Medulla oblongata (tissue), 1 donor: ENCODE data around the gene TSPO.
"Not testable (repeated sequence)": the region's sequence is repeated elsewhere in the genome, so short reads cannot be mapped to it uniquely, and the experiment has no call there.

Source experiments
- DNase-seq: peaks from one replicate; pipeline ENCODE4 v3.0.0-alpha.2; 2015; ENCODE audit errors: extremely low spot score

Gene TSPO

DNA sequence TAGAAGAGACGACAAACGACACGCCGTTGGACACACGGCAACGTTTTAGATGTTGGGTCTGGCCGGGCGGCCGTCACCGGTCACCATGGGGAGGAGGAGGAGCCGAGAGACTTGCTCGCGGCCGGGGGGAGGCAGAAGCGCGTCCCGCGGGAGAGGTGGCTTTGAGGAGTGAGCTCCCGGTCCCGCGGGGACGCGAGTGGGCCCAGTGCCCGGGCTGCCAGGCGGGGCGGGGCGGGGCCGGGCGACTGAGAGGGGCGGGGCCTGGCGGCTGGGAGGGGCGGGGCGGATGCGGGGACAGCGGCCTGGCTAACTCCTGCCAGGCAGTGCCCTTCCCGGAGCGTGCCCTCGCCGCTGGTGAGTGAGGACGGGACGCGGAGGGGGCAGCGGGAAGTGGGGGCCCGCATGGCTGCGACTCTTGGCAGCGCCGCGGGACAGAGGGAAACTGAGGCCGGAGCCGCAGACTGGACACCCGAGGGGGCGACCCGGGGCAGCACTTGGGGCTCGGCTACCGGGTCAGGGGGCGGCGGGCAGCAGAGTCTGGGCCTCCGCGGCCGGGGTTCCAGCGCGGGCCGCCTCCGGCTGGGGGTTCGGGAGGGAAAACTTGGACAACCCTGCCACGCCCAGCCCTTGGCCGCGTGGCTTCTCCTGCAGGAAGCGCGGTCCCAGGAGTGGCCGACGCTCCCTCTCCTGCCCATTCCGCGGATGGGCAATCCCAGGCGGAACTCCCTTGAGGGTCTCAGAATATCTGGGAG is at the start of gene TSPO:
Gene TSPO (plus strand): TSS at position 309 of the 752 bp plus-strand sequence. CDS start 7,680 bp downstream, outside the sequence.
- peak; percentile 83 for DNase-seq

GRCh38 chr22:43104056-43104625 is 47.2 kb upstream of the TSPO start:
- not testable (repeated sequence) for DNase-seq

DNA sequence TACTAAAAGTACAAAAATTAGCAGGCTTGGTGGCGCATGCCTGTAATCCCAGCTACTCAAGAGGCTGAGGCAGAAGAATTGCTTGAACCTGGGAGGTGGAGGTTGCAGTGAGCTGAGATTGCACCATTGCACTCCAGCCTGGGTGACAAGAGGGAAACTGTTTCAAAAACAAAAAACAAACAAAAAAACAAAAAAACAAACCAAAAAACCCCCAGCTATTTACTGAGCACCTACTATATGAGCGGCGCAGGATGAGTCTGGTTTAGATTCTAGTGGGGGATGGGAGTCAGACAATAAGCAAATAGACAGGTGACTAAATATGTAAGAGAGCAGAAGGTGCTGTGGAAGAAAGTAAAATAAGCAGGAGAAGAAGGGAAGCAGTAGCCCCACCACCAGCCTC is 46.4 kb upstream of the TSPO start:
- not testable (repeated sequence) for DNase-seq

DNA sequence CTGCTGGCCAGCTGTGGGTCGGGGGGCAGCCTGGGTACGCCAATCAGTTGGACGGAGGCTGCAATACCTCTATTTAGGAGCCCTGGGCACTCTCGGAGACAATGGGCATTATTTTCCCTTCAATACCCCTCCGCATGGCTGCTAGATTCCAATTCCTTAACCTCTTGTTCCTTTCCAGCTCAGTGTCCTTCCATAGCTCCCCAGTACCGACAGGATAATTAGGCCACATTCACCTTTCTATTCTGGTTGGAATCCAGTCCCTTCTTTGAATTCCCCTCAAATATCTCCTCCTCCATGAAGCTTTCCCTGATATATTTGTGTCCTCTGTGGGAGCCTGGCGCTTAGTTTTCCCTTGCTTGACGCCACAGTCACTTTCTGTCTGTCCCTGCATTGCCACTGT is 45.1 kb upstream of the TSPO start:
- DNase-seq = no peak

DNA sequence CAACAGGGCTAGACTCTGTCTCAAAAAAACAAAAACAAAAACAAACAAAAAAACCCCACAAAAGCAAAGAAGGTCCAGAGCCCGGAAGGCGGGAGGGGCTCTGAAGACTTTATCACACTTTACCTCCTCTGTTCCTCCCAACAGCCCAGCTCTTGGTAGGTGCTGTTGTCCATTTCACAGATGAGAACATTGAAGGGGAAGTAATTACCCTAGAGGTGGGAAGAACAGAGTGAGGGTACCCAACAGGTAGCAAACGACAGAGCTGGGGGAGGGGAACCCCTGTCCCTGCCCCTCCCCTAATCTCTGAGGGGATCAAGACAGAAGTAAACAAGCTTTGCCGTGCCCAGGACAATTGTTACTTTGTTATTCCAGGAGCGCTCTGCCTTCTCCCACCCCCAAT is 41.8 kb upstream of the TSPO start:
- no peak for DNase-seq

- no peak for DNase-seq
Observed at GRCh38 chr22:43109921-43110443, 41.4 kb upstream of the TSPO start.

- DNase-seq = peak; percentile 16
Observed at GRCh38 chr22:43110444-43110926, 40.9 kb upstream of the TSPO start, which contains the start of gene BIK. Gene BIK (plus strand): TSS chr22:43110750. CDS start chr22:43124023, 13,273 bp downstream.

DNA sequence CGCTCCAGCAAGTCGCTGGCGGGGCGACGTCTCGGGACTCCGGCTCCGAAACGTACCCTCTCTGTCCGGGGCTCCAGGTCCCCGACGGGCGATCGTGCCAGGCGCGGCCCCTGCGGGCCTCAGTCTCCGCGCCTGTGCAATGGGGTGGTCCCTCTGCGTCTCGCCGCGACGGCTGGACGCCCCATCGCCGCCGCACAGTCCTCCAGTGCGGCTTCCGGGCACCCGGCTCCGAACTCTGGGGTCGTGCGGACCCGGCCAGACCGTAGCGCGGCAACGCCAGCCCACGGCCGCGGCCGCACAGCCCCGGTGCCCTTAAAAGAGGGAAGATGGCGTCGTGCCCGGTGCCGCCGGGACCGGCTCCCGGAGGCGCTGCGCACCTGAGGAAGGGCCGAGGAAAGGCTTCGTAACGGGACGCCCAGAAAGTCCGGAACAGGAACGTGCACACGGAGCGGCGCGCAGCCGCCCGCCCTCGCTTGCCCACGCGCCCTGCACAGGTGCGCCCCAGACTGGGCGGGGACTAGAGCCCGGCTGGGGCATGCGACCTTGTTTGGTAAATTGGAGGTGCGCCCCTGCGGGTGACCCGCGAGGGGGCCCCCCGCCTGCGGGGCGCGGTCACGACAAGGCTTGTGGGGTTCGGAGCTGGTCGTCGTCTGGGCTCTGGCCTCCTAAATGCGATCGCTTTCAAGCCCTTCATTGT is 40.3 kb upstream of the TSPO start:
- DNase-seq = no peak

- DNase-seq = no peak
Observed at GRCh38 chr22:43113526-43114251, 37.7 kb upstream of the TSPO start.

- no peak for DNase-seq
Observed at GRCh38 chr22:43114958-43115357, 36.4 kb upstream of the TSPO start.

- DNase-seq = no peak
Observed at GRCh38 chr22:43116932-43117331, 34.4 kb upstream of the TSPO start.

DNA sequence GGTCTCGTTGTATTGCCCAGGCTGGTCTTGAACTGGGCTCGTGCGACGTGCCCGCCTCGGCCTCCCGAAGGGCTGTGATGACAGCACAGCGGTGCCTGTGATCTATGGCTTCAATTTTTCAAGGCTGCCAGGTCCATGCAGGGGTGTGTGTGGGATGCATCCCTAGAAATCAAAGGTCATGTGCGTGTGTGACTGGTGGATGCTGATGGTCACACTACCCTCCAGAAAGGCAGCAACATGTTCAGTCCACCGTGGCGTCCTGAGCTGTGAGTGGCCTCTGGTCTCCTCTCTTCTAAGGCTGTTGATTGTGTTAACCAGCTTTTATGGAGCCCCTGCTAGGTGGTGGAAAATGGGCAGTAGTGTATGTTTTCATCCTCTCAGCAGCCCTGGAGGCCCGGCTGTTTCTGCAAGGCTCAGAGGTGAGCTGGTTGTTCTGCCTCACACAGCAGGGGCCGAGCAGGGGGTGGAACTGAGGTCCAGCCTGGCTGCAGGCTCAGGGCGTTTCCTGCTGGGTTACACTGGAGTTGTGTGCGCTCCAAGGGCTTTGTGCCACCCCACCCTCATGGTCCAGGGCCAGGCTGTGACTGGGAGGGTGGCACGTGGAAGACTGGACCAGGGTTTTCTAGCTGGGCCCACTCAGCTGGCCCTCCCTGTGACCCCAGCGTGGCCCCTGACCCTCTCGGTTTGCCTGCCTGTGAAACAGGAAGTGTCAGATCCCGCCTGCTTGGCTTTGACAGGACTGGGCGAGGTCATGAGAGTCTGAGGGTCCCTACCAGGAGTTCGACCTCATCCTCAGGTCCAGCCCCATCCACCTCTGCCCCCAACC is 33.1 kb upstream of the TSPO start:
- DNase-seq = no peak

- no peak for DNase-seq
Observed at GRCh38 chr22:43118953-43119458, 32.4 kb upstream of the TSPO start.

DNA sequence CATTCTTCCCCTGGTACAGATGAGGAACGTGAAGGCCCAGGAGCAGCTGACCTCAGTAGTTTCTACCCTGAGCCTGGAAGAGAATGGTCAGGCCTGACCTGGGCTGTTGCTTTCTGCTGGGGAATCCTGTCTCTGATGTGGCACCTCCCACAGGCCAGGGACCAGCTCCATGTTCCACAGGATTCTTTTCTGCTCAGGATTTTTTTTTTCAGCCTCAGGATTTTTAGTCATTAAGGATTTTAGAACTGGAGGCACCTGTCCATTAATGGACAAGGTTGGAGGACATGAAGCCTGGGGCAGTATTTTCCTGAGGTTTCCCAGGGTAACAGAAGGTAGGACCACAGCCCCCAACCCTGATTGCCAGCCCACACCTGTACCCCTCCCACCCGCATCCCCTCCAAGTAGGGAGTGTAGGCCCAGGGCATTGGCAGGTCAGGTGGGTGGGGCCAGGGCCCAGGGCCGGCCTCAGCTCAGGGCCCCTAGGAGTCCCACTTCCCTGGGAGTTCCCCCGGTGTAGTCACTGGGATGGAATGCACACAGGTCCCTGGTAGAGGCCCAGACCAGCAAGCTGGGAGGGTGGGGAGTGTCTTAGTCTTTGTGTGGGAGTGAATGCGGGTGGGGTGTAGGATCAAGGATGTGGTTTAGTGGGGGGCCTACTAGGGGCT is 24.7 kb upstream of the TSPO start:
- no peak for DNase-seq

DNA sequence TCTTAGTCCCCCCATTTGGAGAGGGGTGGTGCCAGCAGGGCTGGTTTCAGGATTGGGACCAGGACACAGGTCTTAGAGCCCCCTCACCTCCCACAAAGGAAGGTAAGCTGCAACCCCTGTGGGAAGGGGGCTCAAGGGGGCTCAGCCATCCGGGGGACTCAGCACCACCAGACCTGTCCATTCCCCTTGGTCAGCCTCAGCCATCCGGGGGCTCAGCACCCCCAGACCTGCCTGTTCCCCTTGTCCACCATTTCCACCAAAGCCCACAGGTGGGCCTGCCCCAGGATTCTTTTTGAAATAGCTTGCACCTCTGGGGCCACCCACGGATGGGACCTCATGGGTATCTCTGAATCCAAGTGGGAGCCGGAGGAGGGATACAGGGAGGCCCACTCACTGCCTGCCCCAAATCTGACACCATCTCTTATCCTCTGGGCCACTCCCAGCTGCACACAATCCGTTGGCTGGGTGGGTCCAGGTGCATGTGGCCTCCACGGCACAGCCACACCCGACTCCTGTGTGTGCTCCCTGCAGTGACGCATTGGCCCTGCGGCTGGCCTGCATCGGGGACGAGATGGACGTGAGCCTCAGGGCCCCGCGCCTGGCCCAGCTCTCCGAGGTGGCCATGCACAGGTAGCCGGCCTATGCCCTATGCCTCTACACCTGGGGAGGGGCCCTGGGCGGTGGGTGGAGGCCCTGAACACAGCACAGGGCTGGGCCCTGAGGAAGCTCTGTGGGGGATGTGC is 24.0 kb upstream of the TSPO start:
- DNase-seq = no peak

DNA sequence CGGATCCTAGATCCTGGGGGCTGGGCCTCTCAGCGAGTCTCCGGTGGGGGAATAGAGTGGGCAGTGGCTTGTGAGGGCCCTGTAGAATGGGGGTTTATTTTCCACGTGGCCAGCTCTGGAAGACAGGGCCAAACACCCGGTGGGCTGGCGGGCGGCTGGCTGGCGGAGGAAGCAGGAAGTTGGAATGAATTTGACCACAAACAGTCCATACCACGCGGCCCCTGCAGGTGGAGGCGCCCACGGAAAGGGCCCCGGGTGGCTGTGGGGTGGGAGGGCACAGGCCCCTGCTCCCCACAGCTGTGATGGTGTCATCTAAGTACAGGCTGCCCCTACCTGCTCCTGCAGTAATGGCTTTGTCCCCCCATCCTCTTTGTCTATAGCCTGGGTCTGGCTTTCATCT is 23.2 kb upstream of the TSPO start:
- no peak for DNase-seq

DNA sequence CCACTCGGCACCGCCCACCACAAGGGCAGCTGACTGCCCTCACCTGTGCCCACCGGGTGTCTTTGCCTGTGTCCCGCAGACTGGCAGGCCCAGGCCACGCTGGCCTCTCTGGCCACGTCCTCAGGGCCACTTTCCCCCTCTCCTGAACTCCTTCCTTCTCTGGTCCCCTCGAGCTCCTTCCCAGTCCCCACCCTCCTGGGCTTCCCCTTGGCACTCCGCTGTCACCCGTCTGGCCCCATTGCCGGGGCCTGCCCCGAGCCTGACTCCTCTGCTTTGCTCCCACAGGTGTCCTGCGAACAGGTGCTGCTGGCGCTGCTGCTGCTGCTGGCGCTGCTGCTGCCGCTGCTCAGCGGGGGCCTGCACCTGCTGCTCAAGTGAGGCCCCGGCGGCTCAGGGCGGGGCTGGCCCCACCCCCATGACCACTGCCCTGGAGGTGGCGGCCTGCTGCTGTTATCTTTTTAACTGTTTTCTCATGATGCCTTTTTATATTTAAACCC is 22.4 kb upstream of the TSPO start:
- no peak for DNase-seq

DNA sequence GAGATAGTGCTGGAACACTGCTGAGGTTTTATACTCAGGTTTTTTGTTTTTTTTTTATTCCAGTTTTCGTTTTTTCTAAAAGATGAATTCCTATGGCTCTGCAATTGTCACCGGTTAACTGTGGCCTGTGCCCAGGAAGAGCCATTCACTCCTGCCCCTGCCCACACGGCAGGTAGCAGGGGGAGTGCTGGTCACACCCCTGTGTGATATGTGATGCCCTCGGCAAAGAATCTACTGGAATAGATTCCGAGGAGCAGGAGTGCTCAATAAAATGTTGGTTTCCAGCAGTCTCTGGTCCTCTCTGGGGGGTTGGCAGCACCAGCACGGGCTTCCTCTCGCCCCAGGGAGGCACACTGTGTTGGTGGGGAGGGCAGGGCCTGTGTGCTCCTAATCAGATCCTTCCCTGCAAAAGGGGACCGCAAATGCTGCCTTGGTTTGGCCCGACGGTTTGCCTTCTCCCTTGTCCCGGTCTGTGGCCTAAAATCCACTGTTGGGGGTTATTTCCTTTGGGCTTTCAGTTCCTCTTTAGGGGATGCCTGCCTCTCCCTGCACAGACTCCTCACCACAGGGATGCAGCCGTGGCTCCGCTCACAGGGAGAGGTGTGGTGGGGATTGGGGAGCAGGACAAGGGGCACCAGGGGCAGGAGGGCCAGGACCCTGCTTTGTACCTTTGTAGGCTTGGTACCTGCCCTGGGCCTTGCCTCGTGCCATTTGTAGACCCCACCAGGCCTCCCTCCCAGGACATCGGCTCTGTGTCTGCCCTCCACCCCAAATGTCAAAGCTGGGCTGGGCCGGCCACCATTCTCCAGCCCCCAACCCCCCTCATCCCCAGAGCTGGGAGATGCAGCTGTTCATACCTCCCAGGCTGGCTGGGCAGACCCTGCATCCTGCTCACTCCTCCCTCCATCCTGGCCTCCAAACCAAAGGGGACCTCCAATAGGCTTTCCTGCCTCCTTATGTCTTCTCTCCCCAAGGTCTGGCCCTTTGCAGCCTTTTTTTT is 21.6 kb upstream of the TSPO start:
- no peak for DNase-seq
